ENCODE results near the gene BABAM1.

BABAM1 gene

GRCh38 chr19:17266975-17267788, at the start of gene BABAM1:
Gene BABAM1, plus strand, starts transcription at chr19:17267443. Its CDS starts 1,364 bp downstream, at chr19:17268807.
- H3K79me2 ChIP-seq (ENCODE audit: control insufficient read depth, low read length) = peaks cover 26% of the 10 kb centered on the region
- no peaks in the 10 kb centered on the region for H3K27me3 ChIP-seq (ENCODE audit: control insufficient read depth, low read length)
- peak within 1 kb of the TSS; percentile 100 for H3K27ac ChIP-seq (ENCODE audit: low read depth, low read length)
- no peaks in the 10 kb centered on the region for H3K9me2 ChIP-seq (replicated peaks; ENCODE audit: control insufficient read depth, low read length)
- H3F3A ChIP-seq (ENCODE audit: control insufficient read depth, insufficient read depth) = peaks cover 20% of the 10 kb centered on the region
- peak within 1 kb of the TSS; percentile 94 for H3K4me2 ChIP-seq (ENCODE audit: low read length)
- H3K36me3 ChIP-seq (ENCODE audit: control insufficient read depth, low read length) = peaks cover 24% of the 10 kb centered on the region
- H3K4me1 ChIP-seq (ENCODE audit: control insufficient read depth, low read length) = peaks cover 40% of the 10 kb centered on the region
- H3K4me3 ChIP-seq (ENCODE audit: low read length) = peak within 1 kb of the TSS; percentile 97
- TF ChIP-seq EZH2phosphoT487 (IDR thresholded peaks at IDR 0.05; ENCODE audit: borderline replicate concordance, low read length) (no peak), CTCF (IDR thresholded peaks at IDR 0.05; ENCODE audit: low read depth, low read length, poor library complexity, severe bottlenecking) (no peak)
- H3K9me3 ChIP-seq (ENCODE audit: control insufficient read depth, insufficient read depth, low read length) = no peaks in the 10 kb centered on the region
- H4K20me1 ChIP-seq (ENCODE audit: control insufficient read depth, insufficient read depth, low read depth, low read length) = no peaks in the 10 kb centered on the region

DNA sequence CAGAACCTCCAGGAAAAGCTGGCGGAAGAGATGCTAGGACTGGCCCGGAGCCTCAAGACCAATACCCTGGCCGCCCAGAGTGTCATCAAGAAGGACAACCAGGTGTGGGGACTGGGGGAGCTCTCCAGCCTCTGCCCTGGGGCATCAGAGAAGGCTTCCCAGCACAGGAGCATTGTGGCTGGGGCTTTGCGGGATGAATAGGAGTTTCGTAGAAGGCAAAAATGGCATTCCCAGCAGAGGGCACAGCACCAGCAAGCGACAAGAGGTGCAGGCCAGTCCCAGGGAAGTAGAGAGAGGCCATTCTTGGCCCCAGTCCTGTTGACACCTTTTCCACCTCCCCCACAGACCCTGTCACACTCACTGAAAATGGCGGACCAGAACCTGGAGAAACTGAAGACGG, 48.0 kb upstream of the BABAM1 start:
- peaks cover 15% of the 10 kb centered on the region for H3F3A ChIP-seq (ENCODE audit: control insufficient read depth, insufficient read depth)
- no peaks in the 10 kb centered on the region for H3K27me3 ChIP-seq (ENCODE audit: control insufficient read depth, low read length)
- H3K36me3 ChIP-seq (ENCODE audit: control insufficient read depth, low read length) = peaks cover 29% of the 10 kb centered on the region
- H3K9me3 ChIP-seq (ENCODE audit: control insufficient read depth, insufficient read depth, low read length) = no peaks in the 10 kb centered on the region
- no peak for TF ChIP-seq EZH2phosphoT487 (IDR thresholded peaks at IDR 0.05; ENCODE audit: borderline replicate concordance, low read length)
- TF ChIP-seq CTCF (IDR thresholded peaks at IDR 0.05; ENCODE audit: low read depth, low read length, poor library complexity, severe bottlenecking) = no peak
- no peak overlapping the region for H3K4me3 ChIP-seq (ENCODE audit: low read length)
- no peak overlapping the region for H3K27ac ChIP-seq (ENCODE audit: low read depth, low read length)
- H3K4me1 ChIP-seq (ENCODE audit: control insufficient read depth, low read length) = peaks cover 20% of the 10 kb centered on the region
- H3K9me2 ChIP-seq (replicated peaks; ENCODE audit: control insufficient read depth, low read length) = no peaks in the 10 kb centered on the region
- no peaks in the 10 kb centered on the region for H4K20me1 ChIP-seq (ENCODE audit: control insufficient read depth, insufficient read depth, low read depth, low read length)
- no peak overlapping the region for H3K4me2 ChIP-seq (ENCODE audit: low read length)
- peaks cover 7% of the 10 kb centered on the region for H3K79me2 ChIP-seq (ENCODE audit: control insufficient read depth, low read length)

DNA sequence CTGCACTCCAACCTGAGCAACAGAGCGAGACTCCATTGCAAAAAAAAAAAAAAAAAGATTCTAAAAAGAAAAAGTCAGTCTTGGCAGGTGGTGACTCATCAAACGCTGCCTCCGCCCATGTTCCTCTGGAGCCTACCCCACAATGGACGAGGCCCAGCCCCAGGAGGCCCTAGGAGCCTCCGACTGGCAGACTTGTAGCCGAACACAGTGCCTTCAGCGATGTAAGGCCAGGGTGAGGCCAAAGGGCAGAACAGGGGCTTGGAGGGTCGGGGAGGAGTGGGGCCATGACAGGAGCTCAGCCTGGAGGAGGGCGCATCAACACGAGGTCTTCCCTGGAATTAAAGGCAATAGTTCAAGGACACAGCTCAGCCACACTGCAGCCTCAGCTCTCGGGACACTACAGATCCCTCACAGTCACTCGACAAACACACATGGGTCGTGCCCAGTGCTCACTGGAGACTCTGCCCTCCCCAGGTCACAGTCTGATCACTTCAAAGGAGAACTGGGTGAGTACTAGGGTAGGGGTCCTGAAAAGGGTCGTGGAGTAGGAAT, 47.0 kb upstream of the BABAM1 start:
- TF ChIP-seq EZH2phosphoT487 (IDR thresholded peaks at IDR 0.05; ENCODE audit: borderline replicate concordance, low read length) (no peak), CTCF (IDR thresholded peaks at IDR 0.05; ENCODE audit: low read depth, low read length, poor library complexity, severe bottlenecking) (no peak)
- no peak overlapping the region for H3K27ac ChIP-seq (ENCODE audit: low read depth, low read length)
- no peak overlapping the region for H3K4me3 ChIP-seq (ENCODE audit: low read length)
- H3K9me3 ChIP-seq (ENCODE audit: control insufficient read depth, insufficient read depth, low read length) = no peaks in the 10 kb centered on the region
- no peaks in the 10 kb centered on the region for H3K27me3 ChIP-seq (ENCODE audit: control insufficient read depth, low read length)
- peaks cover 15% of the 10 kb centered on the region for H3F3A ChIP-seq (ENCODE audit: control insufficient read depth, insufficient read depth)
- H3K79me2 ChIP-seq (ENCODE audit: control insufficient read depth, low read length) = peaks cover 3% of the 10 kb centered on the region
- no peaks in the 10 kb centered on the region for H3K9me2 ChIP-seq (replicated peaks; ENCODE audit: control insufficient read depth, low read length)
- peaks cover 24% of the 10 kb centered on the region for H3K36me3 ChIP-seq (ENCODE audit: control insufficient read depth, low read length)
- no peaks in the 10 kb centered on the region for H4K20me1 ChIP-seq (ENCODE audit: control insufficient read depth, insufficient read depth, low read depth, low read length)
- no peak overlapping the region for H3K4me2 ChIP-seq (ENCODE audit: low read length)
- peaks cover 12% of the 10 kb centered on the region for H3K4me1 ChIP-seq (ENCODE audit: control insufficient read depth, low read length)

All from DOHH2 (cell line).